Right cardiac atrium (tissue), 5 donors: ENCODE results near the gene GNPAT. TPM values are rescaled to one million over a fixed set of nuclear protein-coding genes. Genes with fewer than 3 reads are reported as not detected.

ENCODE experiments used
- ATAC-seq, 2 donors: fragments of 200-7000 bp; cut with Tn5 transposase; one replicate each; pipeline versions ENCODE4 v1.8.0 to v1.9.1; 2020; ENCODE audit warnings: moderate library complexity in 2 of 2, mild to moderate bottlenecking in 1 of 2
- DNase-seq, 3 donors: peaks; one replicate each; pipeline ENCODE4 v3.0.0-alpha.2; 2020
- H3K27ac ChIP-seq: one replicate; pipeline ENCODE4 v1.5.1; 2013; ENCODE audit warnings: mild to moderate bottlenecking, low read length, control low read depth, moderate library complexity
- H3K27me3 ChIP-seq: one replicate; pipeline ENCODE4 v1.6.1; 2013; ENCODE audit not compliant: control insufficient read depth, insufficient read depth
- H3K4me1 ChIP-seq: one replicate; pipeline ENCODE4 v1.6.1; 2013; ENCODE audit warnings: low read length; ENCODE audit not compliant: control insufficient read depth, insufficient read depth
- H3K4me3 ChIP-seq: one replicate; pipeline ENCODE4 v1.5.1; 2013; ENCODE audit warnings: low read length, control low read depth
- H3K9me3 ChIP-seq: one replicate; pipeline ENCODE4 v1.6.1; 2013; ENCODE audit warnings: low read length; ENCODE audit not compliant: control insufficient read depth
- WGBS: extraction: QIAGEN DNeasy Blood & Tissue Kit; methylation state at CpG from one replicate; pipeline ENCODE4 v1.1.7; 2013; 5-methylcytosine and 5-hydroxymethylcytosine counted together
- intact Hi-C, 4 donors: fragments of 100-400 bp; cut with DNase I; formaldehyde crosslinking; loops; one replicate each; pipeline versions ENCODE4 v1.11.0 to v1.14.0; 2022 to 2023
- polyA plus RNA-seq: library from polyadenylated mRNA; stranded (reverse); fragments of 200-250 nt; gene quantifications from one replicate; pipeline ENCODE4 v1.2.3, GENCODE V29; 2013
- total RNA-seq, 4 donors: library from RNA; stranded (reverse); fragmentation: NEBNext Ultra II Directional; extraction: Animal tissue kit (Norgen Biotek cat#: 25700); gene quantifications; one replicate each; pipeline ENCODE4 v1.2.1, GENCODE V29; 2021
- donor health status: healthy with polysubstance abuse.
- donor health status: DM: no; HTN: yes; CAD: no.
- donor health status: DM: no; HTN: no; CAD: no.
- donor health status: DM: no; HTN: yes; CAD: no; lungs with severe emphysema.
- donor health status: DM: yes; HTN: yes; CAD: no.

GNPAT gene
- total and polyA plus RNA-seq, 5 donors, result 46.7 to 55.6 (median 49.4) TPM

DNA sequence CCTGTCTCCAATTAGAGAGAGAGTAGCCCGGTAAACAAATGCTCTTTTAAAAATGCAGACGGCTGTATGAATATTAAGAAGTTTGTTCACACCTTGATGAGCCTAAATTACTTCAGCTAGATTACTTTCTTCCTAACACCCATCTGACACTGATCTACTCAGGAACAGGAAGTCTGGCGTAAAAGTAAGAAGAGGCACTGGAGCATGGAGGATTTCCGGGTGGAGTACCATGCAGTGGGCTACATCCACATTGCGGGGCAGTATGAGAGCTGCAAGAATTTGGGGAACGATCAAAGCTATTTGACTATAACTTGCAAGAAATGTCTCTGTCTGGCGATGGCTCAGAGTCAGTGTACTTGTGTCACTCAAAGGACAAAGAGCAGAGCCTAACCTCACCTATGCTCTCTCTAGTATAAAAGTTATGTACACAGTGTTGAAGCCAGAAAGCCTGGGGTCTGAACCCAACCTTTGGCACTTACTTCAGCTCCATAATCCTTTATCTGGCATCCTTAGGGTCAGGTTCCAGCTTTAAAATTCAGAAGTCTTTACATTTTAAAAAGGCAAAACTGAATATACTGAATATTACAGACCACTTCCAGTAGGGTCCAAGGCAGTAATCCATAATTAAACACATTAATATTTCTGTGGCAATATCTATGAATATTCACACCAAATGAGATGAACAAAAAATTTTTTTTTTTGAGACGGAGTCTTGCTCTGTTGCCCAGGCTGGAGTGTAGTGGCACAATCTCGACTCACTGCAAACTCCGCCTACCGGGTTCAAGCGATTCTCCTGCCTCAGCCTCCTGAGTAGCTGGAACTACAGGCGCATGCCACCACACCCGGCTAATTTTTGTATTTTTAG lies 7.9 kb upstream of the GNPAT start:
- WGBS, result 93% methylated on average over 14 of the region's 14 CpGs
- DNase-seq, result no peak
- H3K27me3 ChIP-seq, result no peaks in the 10 kb centered on the region
- intact Hi-C loops, result no loop called here
- H3K4me3 ChIP-seq, result no peak overlapping the region
- ATAC-seq, result no peak
- H3K4me1 ChIP-seq, result no peaks in the 10 kb centered on the region
- no peak overlapping the region for H3K27ac ChIP-seq
- no peaks in the 10 kb centered on the region for H3K9me3 ChIP-seq

DNA sequence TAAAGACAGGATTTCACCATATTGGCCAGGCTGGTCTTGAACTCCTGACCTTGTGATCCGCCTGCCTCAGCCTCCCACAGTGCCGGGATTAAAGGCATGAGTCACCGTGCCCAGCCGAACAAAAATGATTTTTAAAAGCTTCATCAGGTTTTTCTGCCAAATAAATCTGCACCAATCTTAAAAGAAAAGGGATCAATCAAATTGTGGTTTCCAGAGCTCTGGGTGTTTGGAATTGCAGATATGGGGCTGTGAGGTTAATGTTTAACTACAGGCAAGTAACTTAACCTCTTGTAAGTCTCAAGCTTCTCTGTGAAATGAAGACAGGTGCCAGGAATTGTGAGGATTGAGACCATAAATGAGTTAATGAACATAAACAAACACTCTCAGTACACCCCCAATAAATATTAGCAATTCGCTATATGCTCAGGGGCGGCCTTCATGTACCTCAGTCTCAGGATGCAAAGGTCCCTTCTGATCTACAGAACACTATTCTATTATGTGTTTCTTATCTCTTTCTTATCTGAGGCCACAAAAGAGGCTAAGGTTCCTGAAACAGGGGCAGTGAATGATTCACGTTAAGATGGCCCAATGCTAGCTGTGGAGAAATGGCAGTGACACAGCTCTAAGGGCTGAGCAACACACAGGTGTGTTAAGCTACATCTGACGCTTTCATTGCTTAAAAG lies 7.1 kb upstream of the GNPAT start:
- Histone ChIP-seq H3K27me3 (no peaks in the 10 kb centered on the region), H3K4me3 (no peak overlapping the region), H3K9me3 (no peaks in the 10 kb centered on the region), H3K4me1 (no peaks in the 10 kb centered on the region), H3K27ac (no peak overlapping the region)
- DNase-seq (no peak), ATAC-seq (peak in 1 of 2 donors; percentile 15)
- intact Hi-C loops, result no loop called here
- 88% methylated on average over 8 of the region's 8 CpGs for WGBS

DNA sequence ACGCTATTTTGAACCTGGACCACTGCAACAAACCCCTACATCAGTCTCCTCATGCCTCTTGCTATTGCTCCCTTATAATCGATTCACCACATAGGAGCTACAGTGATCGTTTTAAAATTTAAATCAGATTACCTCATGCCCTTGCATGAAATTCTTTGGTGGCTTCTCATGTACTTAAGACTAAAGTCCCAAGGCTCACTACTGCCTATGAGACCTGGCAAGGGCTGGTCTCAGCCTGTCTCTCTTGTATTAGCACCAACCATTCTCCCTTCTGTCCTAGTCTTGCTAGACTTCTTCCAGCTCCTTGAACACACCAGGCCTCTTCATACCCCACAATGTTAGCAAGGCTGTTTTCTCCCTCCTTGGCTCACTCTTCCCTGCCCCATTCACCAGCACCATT lies 6.5 kb upstream of the GNPAT start:
- Histone ChIP-seq H3K4me1 (no peaks in the 10 kb centered on the region), H3K9me3 (no peaks in the 10 kb centered on the region), H3K27ac (no peak overlapping the region), H3K4me3 (no peak overlapping the region), H3K27me3 (no peaks in the 10 kb centered on the region)
- intact Hi-C loops, result no loop called here
- DNase-seq, result no peak
- no peak for ATAC-seq
- WGBS, result 94% methylated on average over 3 of the region's 3 CpGs

DNA sequence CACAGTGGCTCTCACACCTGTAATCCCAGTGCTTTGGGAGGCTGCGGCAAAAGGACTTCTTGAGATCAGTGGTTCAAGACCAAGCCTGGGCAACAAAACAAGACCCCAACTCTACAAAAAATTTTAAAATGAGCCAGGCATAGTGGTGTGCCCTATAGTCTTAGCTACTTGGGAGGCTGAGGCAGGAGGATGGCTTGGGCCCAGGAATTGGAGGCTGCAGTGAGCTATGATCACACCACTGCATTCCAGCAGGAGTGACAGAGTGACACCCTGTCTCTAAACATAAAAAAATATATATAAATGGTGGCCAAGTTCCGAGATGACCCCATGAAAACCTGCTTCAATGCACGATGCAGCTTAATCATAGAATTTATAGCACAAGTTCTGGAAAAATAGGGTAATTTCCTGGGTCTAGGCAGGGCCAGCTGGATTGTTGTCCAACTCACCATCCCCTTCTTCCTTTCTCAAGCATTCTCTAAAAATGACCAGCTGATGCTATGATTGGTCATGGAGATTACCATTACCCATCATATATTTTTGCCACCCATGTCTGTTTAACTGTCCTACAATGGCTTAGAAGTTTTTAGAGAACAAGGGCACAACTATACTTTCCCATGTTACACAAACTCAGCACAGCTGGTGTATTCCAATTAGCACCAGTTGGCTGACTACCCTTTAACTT lies 5.3 kb upstream of the GNPAT start:
- Histone ChIP-seq H3K4me3 (no peak overlapping the region), H3K27ac (no peak overlapping the region), H3K4me1 (no peaks in the 10 kb centered on the region), H3K9me3 (no peaks in the 10 kb centered on the region), H3K27me3 (no peaks in the 10 kb centered on the region)
- intact Hi-C loops, result no loop called here
- no peak for DNase-seq
- WGBS, result 95% methylated on average over 3 of the region's 3 CpGs
- no peak for ATAC-seq

DNA sequence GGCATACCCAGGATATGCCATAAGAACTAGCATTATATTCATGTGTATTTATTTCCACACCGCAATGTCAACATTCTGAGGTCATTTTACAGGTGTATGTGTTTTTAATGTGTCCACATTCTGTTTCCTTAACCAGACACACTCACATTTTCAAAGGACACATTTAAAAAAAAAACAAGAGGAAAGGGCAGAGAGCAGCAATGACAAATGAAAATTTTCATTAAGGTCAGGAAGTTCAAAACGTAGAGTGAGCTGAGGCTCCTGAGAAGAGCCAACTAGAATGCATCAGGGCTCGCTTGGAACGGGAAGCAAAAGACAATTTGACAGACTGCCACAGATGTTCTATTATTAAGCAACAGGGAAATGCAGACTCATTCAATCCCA lies 4.8 kb upstream of the GNPAT start:
- no peak for DNase-seq
- Histone ChIP-seq H3K27me3 (no peaks in the 10 kb centered on the region), H3K4me3 (no peak overlapping the region), H3K4me1 (no peaks in the 10 kb centered on the region), H3K27ac (no peak overlapping the region), H3K9me3 (no peaks in the 10 kb centered on the region)
- intact Hi-C loops, result no loop called here
- no peak for ATAC-seq
- WGBS, result 62% methylated on average over 4 of the region's 4 CpGs

DNA sequence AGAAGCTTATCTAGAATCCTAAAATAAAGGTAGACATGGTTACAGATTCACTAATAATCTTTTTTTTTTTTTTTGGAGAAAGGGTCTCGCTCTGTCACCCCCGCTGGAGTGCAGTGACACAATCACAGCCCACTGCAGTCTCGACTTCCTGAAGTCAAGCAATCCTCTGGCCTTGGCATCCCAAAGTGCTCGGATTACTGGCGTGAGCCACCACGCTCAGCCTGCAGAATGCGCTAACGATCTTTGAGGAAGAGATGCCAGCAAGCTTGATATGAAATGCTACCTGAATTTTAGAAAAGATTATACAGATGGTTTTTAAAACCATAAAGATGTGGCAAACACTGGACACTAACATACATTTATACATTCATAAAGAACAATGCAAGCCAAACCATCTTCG lies 4.1 kb upstream of the GNPAT start:
- WGBS, result 95% methylated on average over 9 of the region's 9 CpGs
- H3K27me3 ChIP-seq, result no peaks in the 10 kb centered on the region
- H3K4me3 ChIP-seq, result no peak overlapping the region
- H3K9me3 ChIP-seq, result no peaks in the 10 kb centered on the region
- no peak for ATAC-seq
- no peak overlapping the region for H3K27ac ChIP-seq
- H3K4me1 ChIP-seq, result no peaks in the 10 kb centered on the region
- no peak for DNase-seq
- intact Hi-C loops, result no loop called here

DNA sequence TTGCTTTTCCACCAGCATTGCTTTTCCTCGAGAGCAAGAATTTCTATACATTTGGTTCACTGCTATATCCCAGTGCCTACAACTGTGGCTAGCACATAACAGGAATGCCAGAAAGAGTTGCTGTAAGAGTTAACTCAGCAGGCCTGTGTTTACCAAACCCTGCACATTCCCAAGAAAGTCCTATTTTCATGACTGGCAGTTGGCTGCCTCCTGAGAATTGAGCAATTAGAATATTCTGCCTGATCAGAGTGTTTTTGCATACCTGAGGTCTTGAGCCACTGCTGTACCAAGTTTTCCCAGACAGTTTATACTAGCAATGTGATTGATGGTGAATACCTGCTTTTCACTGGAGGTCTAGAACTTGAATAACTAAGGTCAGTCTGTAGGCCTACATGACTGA lies 2.7 kb upstream of the GNPAT start:
- Histone ChIP-seq H3K27me3 (no peaks in the 10 kb centered on the region), H3K4me1 (no peaks in the 10 kb centered on the region), H3K9me3 (no peaks in the 10 kb centered on the region), H3K4me3 (no peak overlapping the region), H3K27ac (no peak overlapping the region)
- intact Hi-C loops, result no loop called here
- WGBS, result 100% methylated on average over 1 of the region's 1 CpG
- no peak for DNase-seq
- ATAC-seq, result no peak

DNA sequence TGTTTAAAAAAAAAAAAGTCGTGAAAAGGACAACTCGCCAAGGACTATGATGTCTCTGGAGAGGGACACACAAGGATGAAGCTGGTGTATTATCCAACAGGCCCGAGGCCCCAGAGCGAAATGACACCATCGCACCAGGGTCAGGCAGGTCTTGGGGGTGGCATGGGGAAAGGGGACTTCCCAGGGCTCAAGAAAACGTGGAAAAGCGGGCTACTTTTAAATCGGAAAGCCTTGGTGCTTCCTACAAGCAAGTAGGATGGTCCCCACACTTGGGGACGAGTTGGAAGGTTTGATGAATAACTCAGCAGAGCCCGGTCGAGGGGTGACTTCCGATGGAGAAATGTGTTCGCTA lies 505 bp upstream of the GNPAT start:
- WGBS, result 1% methylated on average over 13 of the region's 13 CpGs
- Histone ChIP-seq H3K27ac (peak overlapping the region; percentile 91), H3K4me1 (no peaks in the 10 kb centered on the region), H3K27me3 (no peaks in the 10 kb centered on the region), H3K4me3 (peak overlapping the region; percentile 99), H3K9me3 (no peaks in the 10 kb centered on the region)
- DNase-seq (no peak), ATAC-seq (peak; percentile 17 to 22)
- intact Hi-C loops, result loop anchor here in 1 of 4 donors (10.0 kb wide), 1 partner anchor 94 kb away; the partner anchor contains the start of genes EXOC8 and SPRTN

DNA sequence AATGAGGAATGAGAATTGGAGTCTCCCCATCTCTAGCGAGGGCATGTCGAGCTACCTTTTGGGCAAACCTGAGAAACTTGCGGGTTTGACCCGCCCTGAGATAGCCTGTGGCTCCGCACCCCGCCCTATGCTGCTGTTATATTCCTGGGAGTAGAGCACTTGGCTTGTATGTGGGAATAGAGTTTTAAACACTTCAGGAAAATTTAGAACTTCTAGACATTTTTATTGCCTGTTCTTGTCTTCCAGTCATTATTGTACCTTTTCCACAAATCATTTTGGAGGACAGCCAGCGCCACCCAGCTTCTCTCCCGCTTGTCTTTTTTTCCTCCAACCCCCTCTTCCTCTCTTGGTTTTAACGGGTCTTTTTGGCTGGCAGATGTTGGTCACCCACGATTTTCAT lies 738 bp downstream of the GNPAT start:
- Histone ChIP-seq H3K27me3 (no peaks in the 10 kb centered on the region), H3K9me3 (no peaks in the 10 kb centered on the region), H3K4me3 (peak overlapping the region; percentile 99), H3K4me1 (no peaks in the 10 kb centered on the region), H3K27ac (peak overlapping the region; percentile 80)
- intact Hi-C loops, result loop anchor here in 1 of 4 donors (10.0 kb wide), 1 partner anchor 93 kb away; the partner anchor contains the start of genes EXOC8 and SPRTN
- DNase-seq (peak in 1 of 3 donors; percentile 57), ATAC-seq (peak; percentile 41 to 51)
- under 1% methylated on average over 10 of the region's 10 CpGs for WGBS

DNA sequence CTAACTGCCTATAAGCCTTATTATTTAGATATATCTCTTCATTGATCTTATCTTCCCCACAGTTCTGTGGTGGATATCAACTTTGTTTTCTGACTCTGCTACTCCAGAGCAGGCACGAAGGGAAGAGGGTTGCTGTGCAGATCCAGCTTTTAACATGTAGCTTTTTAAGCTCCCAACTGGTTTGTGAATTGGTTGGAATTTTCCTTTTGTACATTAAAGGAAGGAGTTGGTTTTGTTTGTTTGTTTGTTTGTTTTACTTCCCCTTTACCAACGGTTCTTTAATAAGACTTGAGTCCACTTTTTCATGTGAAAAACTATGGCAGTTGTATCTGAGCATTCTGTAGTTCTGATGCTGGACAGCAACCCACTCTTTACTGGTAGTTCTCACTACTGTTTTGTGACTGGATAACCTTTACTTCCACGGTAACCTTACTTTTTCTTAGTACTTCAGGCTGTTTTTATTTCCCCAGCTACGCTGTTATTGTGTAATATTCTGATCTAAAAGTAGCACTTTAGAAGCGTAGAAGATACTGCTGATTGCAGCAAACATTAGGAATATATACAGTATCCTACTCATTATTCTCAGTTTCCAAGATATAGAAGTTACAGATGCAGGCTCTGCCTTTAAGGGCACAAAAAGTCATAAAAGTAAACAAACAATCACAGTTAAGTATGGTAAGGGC lies 1.6 kb downstream of the GNPAT start:
- H3K27me3 ChIP-seq, result no peaks in the 10 kb centered on the region
- no peak for ATAC-seq
- 51% methylated on average over 5 of the region's 5 CpGs for WGBS
- no peaks in the 10 kb centered on the region for H3K9me3 ChIP-seq
- intact Hi-C loops, result loop anchor here in 1 of 4 donors (10.0 kb wide), 1 partner anchor 92 kb away; the partner anchor contains the start of genes EXOC8 and SPRTN
- no peak overlapping the region for H3K27ac ChIP-seq
- H3K4me1 ChIP-seq, result no peaks in the 10 kb centered on the region
- DNase-seq, result no peak
- H3K4me3 ChIP-seq, result peak overlapping the region; percentile 99
